ENCODE data around the gene CFAP73. TPM values are rescaled to one million over a fixed set of nuclear protein-coding genes. Genes with fewer than 3 reads are reported as not detected.
"Not testable (repeated sequence)": the region's sequence is repeated elsewhere in the genome, so short reads cannot be mapped to it uniquely, and the experiment has no call there.

The CFAP73 gene
- total RNA-seq, 2 experiments from 2014 or later: 0.37 to 0.42 TPM

DNA sequence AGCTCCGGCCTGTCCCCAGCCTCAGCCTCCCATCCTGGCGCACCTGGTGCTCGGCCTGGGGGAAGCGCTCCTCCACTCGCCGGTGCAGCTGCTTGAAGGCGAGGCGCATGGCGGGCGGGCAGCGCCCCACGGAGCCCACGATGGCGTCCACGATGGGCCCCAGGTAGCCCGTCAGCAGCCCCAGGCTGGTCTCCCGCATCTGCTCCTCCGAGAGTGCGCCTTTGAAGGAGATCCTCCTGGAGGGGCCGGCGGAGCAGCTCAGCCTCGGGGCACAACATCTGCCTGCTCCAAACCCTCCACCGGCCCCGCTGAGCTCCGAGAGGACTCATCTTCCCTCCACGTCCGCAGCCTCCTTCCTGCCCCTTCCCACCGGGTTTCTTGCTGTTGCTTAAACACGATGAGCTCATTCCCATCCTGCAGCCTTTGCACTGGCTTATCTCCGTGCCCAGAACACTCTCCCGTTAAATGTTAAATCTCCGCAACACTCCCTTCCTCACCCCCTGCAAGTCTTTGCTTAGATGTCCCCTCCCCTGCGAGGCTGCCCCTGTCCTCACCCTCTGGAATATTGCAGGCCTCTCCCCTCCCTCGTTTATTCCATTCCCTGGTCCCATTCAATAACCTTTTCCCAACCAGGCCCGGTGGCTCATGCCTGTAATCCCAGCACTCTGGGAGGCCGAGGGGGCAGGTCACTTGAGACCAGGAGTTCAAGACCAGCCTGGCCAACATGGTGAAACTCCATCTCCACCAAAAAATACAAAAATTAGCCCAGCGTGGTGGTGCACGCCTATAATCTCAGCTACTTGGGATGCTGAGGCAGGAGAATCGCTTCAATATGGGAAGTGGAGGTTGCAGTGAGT is 37.3 kb upstream of the CFAP73 start:
- POLR2A ChIA-PET: no interaction called here
- CTCF ChIA-PET: interaction anchor here (0.9 kb wide), 1 partner anchor 19 kb away, joined by 4 read pairs; no protein-coding TSS in a partner anchor
- H3K36me3 Mint-ChIP-seq (ENCODE audit: low read depth): no peaks in the 10 kb centered on the region
- H3K27ac Mint-ChIP-seq: no peak overlapping the region
- H3K4me1 Mint-ChIP-seq: peaks cover 6% of the 10 kb centered on the region
- H3K4me3 Mint-ChIP-seq: no peak overlapping the region
- no peaks in the 10 kb centered on the region for H3K27me3 Mint-ChIP-seq
- DNase-seq: no peak
- H3K9me3 Mint-ChIP-seq: no peaks in the 10 kb centered on the region

DNA sequence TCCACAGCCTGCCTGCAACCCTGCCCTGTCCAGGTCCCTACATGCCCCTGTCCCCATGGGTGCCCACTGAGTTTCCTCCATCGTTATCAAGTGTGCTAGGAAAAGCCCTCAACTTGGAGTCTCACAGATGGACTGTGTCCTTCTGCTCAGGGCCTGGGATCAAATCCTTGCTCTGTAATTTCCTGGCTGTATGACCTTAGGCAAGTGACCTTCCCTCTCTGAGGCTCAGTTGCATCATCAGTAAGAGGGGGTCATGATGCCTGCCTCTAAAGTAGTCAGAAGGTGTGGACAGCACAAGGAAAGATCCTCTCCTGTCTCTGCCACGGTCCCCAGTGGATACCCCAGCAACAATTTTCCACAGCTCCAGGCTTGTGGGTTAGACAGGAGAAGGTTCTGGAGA is 36.1 kb upstream of the CFAP73 start:
- Mint-ChIP-seq H3K4me3 (no peak overlapping the region), H3K9me3 (no peaks in the 10 kb centered on the region), H3K36me3 (ENCODE audit: low read depth) (no peaks in the 10 kb centered on the region), H3K27me3 (no peaks in the 10 kb centered on the region), H3K4me1 (peaks cover 6% of the 10 kb centered on the region), H3K27ac (no peak overlapping the region)
- DNase-seq: no peak
- ChIA-PET CTCF (interaction anchor here (1.2 to 1.3 kb wide), 2 partner anchors 13 to 22 kb away, joined by 3 read pairs; partner anchors contain the start of gene RASAL1), POLR2A (no interaction called here)

DNA sequence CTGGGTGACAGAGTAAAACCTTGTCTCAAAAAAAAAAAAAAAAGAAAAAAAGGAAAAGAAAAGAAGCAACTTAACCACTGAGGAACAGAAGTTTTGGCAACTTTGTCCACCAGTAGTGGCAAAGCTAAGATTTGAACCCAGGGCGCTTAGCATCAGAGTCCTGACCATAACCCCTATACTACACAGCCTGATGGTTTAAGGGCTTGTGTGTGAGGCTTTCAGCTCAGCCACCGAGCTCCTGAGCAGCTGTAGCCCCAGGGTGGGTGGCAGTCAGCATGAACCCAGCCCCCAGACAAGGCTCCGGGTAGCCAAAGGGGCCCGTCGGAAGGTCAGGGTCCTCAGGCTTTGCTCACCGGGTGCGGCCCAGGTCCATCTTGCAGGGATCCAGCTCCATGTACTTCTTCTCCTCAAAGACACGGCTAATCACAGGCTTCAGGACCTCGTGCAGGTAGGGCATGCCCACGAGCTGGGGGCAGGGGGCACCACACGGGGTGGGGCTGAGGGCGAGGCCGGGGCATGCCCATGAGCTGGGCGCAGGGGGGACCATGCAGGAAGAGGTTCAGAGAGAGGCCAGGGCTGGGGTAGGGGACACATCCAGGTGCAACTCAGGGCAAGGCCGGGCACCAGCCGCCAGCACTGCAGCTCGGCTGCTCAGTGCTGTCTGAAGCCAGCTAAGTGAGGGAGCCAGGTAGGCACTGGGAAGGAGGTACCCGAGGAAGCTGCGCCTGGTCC is 34.9 kb upstream of the CFAP73 start:
- CTCF ChIA-PET: interaction anchor here (0.7 to 1.3 kb wide), 4 partner anchors 12 to 30 kb away, joined by 3 read pairs; partner anchors contain the start of gene RASAL1

DNA sequence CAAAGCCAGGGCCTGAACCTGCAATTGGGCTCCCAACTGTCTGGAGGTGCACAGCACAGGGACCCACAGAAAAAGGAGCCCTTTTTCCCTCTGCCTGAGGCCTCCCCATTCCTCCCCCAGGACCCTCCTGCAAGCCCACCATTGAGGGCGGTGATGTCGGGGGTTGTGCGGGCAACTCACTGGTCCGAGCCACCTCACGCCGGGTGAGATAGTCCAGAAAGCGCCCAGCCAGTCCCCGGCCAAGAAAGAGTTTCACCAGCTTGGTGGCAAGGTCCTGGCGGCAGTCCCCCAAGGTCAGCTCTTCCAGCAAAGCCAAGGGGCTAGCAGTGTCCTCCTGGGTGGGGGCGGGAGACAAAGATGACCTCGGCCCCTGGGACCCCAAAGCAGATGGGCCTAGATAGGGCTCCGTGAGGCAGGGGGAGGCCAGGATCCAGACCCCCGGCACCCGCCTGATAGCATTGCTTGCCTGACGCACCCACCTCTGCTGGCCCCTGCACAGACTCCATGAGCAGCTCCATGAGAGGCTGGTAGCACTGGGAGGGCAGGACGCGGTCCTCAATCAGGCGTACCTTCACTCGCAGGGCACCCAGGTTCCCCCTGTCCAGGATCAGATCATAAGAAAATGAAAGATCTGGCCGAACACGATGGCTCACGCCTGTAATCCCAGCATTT is 33.9 kb upstream of the CFAP73 start:
- no peak overlapping the region for H3K27ac Mint-ChIP-seq
- no peak overlapping the region for H3K4me3 Mint-ChIP-seq
- POLR2A ChIA-PET: no interaction called here
- CTCF ChIA-PET: interaction anchor here (1.0 kb wide), 1 partner anchor 29 kb away, joined by 3 read pairs; no protein-coding TSS in a partner anchor
- H3K4me1 Mint-ChIP-seq: no peaks in the 10 kb centered on the region
- no peak for DNase-seq
- no peaks in the 10 kb centered on the region for H3K27me3 Mint-ChIP-seq
- H3K36me3 Mint-ChIP-seq (ENCODE audit: low read depth): no peaks in the 10 kb centered on the region
- H3K9me3 Mint-ChIP-seq: no peaks in the 10 kb centered on the region

More for the DNA sequence above, 34.9 kb upstream of the CFAP73 start:
- no peaks in the 10 kb centered on the region for H3K9me3 Mint-ChIP-seq
- DNase-seq: no peak
- no peak overlapping the region for H3K27ac Mint-ChIP-seq
- H3K27me3 Mint-ChIP-seq: no peaks in the 10 kb centered on the region
- H3K4me3 Mint-ChIP-seq: no peak overlapping the region
- H3K36me3 Mint-ChIP-seq (ENCODE audit: low read depth): no peaks in the 10 kb centered on the region
- POLR2A ChIA-PET: no interaction called here
- H3K4me1 Mint-ChIP-seq: peaks cover 6% of the 10 kb centered on the region

DNA sequence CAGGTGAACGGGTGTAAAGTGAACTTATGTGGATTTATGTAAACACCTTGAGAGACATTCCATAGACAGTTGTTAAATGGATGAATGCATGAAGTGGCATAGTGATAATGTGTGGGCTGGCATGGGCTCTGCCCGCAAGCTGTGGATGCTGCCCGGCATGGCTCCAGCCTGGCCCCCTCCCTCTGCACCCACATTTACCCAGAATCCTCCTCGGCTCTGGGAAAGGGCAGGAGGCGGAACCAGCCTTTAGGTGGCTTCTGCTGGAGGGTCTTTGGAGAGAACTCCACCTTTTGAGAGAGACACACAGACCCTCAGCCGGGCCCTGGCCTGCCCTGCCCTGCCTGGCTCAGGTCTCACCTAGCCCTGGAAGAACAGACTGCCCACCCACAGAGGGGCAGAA is 32.6 kb upstream of the CFAP73 start:
- H3K4me3 Mint-ChIP-seq: no peak overlapping the region
- ChIA-PET POLR2A (no interaction called here), CTCF (no interaction called here)
- no peak for DNase-seq
- no peaks in the 10 kb centered on the region for H3K9me3 Mint-ChIP-seq
- H3K4me1 Mint-ChIP-seq: no peaks in the 10 kb centered on the region
- H3K27ac Mint-ChIP-seq: no peak overlapping the region
- no peaks in the 10 kb centered on the region for H3K36me3 Mint-ChIP-seq (ENCODE audit: low read depth)
- H3K27me3 Mint-ChIP-seq: no peaks in the 10 kb centered on the region

DNA sequence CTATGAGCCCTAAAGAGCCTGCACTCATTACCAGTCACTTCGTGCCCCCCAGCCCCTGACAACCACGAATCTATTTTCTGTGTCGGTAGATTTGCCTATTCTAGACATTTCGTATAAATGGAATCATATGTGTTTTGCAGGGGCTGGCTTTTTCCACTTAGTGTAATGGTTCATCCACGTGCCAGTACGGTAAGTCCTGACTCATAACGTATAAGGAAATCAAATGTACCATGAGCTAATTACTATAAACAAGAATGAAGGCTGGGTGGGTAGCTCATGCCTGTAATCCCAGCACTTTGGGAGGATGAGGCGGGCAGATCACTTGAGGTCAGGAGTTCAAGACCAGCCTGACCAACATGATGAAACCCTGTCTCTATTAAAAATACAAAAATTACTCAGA is 31.8 kb upstream of the CFAP73 start:
- H3K4me1 Mint-ChIP-seq; DNase-seq; H3K27ac Mint-ChIP-seq; H3K36me3 Mint-ChIP-seq (ENCODE audit: low read depth); H3K27me3 Mint-ChIP-seq; POLR2A ChIA-PET; H3K9me3 Mint-ChIP-seq; H3K4me3 Mint-ChIP-seq; CTCF ChIA-PET: not testable (repeated sequence)

DNA sequence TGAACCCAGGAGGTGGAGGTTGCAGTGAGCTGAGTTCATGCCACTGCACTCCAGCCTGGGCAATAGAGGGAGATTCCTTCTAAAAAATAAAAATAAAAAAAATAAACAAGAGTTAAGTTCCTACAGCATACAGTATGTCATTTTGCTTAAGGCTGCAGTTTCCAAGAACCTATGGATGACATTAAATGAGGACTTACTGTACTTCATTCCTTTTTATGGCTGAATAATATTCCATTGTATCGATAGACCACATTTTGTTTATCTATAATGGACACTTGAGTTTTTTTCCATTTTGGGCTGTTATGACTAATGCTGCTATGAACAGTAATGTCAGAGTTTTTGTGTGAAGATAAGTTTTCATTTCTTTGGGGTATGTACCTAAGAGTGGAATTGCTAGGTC is 31.4 kb upstream of the CFAP73 start:
- Mint-ChIP-seq H3K9me3 (peaks cover 3% of the 10 kb centered on the region), H3K27me3 (no peaks in the 10 kb centered on the region), H3K36me3 (ENCODE audit: low read depth) (peaks cover 2% of the 10 kb centered on the region), H3K4me1 (no peaks in the 10 kb centered on the region), H3K4me3 (no peak overlapping the region), H3K27ac (no peak overlapping the region)
- no peak for DNase-seq
- ChIA-PET POLR2A (no interaction called here), CTCF (no interaction called here)

DNA sequence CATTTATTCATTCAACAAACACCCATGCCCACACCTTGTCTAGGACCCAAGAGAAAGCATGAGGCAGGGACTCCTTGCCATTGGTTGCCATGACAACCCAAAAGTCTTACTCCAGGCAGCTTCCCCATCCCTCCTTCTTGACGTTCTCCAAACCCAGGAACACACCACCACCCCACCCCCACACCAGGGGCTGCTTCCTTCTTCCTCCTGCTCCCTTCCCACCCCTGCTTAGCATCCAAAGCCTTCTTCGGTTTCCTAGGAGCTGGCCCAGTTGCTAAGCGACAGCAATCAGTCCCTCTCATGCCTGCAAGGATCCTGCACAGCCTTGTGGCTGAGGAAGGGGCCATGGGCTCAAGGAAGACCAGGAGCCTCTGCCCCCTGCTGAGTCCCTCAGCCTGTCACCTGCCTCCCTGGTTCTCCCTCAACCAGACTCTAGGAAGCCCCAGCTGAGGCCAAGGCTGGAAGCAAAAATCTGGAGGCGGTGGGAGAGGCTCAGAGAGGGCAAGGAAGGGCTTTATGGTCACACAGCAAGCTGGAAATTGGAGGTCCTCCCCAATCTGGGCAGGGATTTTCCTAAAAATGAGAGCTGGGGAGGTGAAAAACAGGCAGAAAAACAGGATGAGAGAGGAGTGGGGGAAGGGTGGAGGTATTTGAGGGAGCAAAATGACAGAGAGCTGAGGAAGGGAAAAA is 29.4 kb upstream of the CFAP73 start:
- H3K27me3 Mint-ChIP-seq: no peaks in the 10 kb centered on the region
- no peak overlapping the region for H3K4me3 Mint-ChIP-seq
- CTCF ChIA-PET: interaction anchor here (1.0 kb wide), 1 partner anchor 14 kb away, joined by 4 read pairs; no protein-coding TSS in a partner anchor
- H3K9me3 Mint-ChIP-seq: peaks cover 3% of the 10 kb centered on the region
- DNase-seq: no peak
- H3K36me3 Mint-ChIP-seq (ENCODE audit: low read depth): peaks cover 2% of the 10 kb centered on the region
- no peak overlapping the region for H3K27ac Mint-ChIP-seq
- POLR2A ChIA-PET: no interaction called here
- H3K4me1 Mint-ChIP-seq: no peaks in the 10 kb centered on the region

DNA sequence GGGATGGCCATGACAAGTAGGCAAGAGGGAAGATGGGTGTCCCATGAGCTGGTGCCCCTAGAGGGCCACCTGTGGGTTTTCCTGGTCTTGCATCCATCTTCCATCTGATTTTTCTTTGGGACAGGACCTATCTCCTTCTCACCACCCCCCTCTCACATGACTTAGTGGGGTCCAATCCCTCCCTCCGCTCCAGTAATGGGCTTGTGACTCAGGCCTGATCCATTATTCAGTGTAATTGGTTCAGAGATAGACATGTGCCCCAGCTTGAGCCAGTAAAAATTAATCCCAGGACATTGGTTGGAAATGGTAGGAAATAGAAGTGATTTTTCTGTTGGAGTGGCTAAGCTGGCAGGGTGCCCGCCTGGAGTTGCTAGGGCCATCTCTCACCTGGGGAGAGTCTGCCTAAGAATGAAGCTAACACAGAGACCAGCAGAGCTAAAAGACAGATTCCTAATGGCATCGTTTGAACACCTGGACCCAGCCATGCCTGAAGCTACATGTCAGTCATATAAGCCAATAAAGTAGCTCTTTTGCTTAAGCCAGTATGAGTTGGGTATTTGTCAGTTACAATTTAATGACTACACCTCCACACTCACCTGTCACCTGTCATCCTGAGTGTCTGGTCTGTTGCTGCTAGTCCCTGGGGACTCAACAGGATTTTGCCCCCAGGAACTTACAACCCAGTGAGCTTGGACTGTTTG is 28.7 kb upstream of the CFAP73 start:
- Mint-ChIP-seq H3K27ac (no peak overlapping the region), H3K9me3 (peaks cover 3% of the 10 kb centered on the region), H3K36me3 (ENCODE audit: low read depth) (peaks cover 2% of the 10 kb centered on the region), H3K4me3 (no peak overlapping the region), H3K4me1 (no peaks in the 10 kb centered on the region), H3K27me3 (no peaks in the 10 kb centered on the region)
- CTCF ChIA-PET: interaction anchor here (0.6 to 1.0 kb wide), 2 partner anchors 14 to 246 kb away, joined by 3 to 4 read pairs; no protein-coding TSS in a partner anchor
- DNase-seq: no peak
- POLR2A ChIA-PET: no interaction called here

DNA sequence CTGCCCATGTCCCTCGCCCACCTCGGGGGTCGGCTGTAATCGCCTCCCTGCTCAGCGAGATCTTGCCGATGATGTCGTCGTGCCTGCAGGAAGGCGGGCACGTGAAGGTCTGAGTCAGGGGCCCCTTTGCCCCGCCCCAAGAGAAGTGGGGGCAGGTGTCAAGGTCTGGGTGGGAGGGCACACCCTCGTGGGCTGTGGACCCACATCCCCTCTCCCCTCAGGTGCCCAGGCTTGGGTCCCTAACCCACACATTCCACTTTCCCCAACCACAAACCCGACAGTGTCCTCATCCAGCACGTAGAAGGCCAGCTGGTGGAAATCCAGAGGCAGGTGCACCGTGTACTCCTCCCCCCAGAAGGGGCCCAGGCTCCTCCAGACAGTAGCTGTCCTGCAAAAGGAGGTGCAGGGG is 21.7 kb upstream of the CFAP73 start:
- ChIA-PET CTCF (no interaction called here), POLR2A (no interaction called here)
- H3K9me3 Mint-ChIP-seq: peaks cover 2% of the 10 kb centered on the region
- H3K36me3 Mint-ChIP-seq (ENCODE audit: low read depth): peaks cover 1% of the 10 kb centered on the region
- no peaks in the 10 kb centered on the region for H3K27me3 Mint-ChIP-seq
- H3K4me3 Mint-ChIP-seq: no peak overlapping the region
- H3K27ac Mint-ChIP-seq: no peak overlapping the region
- no peak for DNase-seq
- peaks cover 9% of the 10 kb centered on the region for H3K4me1 Mint-ChIP-seq

DNA sequence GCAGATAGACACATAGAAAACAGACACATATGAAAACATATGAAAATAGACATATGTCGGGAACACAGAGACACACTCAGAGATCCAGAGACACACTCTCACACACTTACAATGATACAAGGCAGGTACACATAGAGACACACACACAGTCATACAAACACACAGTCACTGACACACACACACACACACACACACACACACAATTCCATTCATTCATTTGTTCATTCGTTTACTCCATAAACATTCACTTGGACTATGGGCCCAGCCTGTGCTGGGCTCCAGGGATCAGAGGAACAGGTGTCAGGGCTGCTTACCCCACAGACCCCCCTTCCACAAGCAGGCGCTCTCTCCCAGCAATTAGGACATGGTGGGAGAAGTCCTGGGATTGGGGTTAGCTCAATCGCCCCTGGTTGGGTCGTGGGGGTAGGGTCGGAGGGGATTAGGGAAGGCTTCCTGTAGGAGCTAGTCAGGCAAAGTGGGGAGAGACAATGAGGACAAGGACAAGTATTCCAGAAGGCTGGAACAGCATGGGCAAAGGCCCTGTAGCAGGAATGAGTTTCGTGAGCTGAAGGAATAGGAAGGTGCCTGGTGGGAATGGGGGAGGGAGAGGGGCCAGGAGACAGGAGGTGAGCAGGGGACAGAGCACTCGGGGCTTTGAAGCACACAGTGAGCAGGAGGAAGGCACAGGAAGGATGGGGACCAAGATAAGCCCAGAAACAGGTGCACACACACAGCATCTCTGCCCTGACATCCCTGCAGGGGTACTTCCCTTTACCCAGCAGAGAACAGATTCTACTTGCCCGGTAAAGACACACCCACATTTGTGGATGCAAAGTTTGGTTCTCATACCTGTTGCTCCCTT is 20.5 kb upstream of the CFAP73 start:
- CTCF ChIA-PET: no interaction called here

More for the DNA sequence above, 20.5 kb upstream of the CFAP73 start:
- Mint-ChIP-seq H3K36me3 (ENCODE audit: low read depth) (no peaks in the 10 kb centered on the region), H3K4me1 (peaks cover 9% of the 10 kb centered on the region), H3K4me3 (no peak overlapping the region), H3K27me3 (no peaks in the 10 kb centered on the region), H3K27ac (no peak overlapping the region), H3K9me3 (no peaks in the 10 kb centered on the region)
- POLR2A ChIA-PET: no interaction called here
- DNase-seq: no peak

Data from activated CD4-positive, alpha-beta T cell treated with anti-CD3 and anti-CD28 coated beads, Interleukin-2, amount 10 ng/mL, durations not matched to agents 7 days and 5 days (primary cell).